Tibial artery (tissue), 4 donors: Measurements from ENCODE around the gene ADAMTS7.
"Not testable (repeated sequence)": the region's sequence is repeated elsewhere in the genome, so short reads cannot be mapped to it uniquely, and the experiment has no call there.

ENCODE experiments used
- DNase-seq, 2 donors: peaks; one replicate each; pipeline ENCODE4 v3.0.0-alpha.2; 2019
- H3K27ac ChIP-seq, 2 donors: fragments of 200-600 bp; sonication (generic) in 1 of 2; 1 replicate in 1 of 2; 2 replicates in 1 of 2; pipeline ENCODE4 v1.5.1; 2018 to 2019; ENCODE audit warnings: mild to moderate bottlenecking in 1 of 2
- H3K27me3 ChIP-seq, 2 donors: fragments of 200-600 bp; sonication (generic) in 1 of 2; one replicate each; pipeline versions ENCODE4 v1.5.1 to v1.6.0; 2016 to 2019
- H3K36me3 ChIP-seq, 3 donors: fragments of 200-600 bp; sonication (generic) in 2 of 3; one replicate each; pipeline ENCODE4 v1.5.1; 2016 to 2019; ENCODE audit warnings: mild to moderate bottlenecking in 2 of 3
- H3K4me1 ChIP-seq, 4 donors: fragments of 200-600 bp; sonication (generic) in 2 of 4; 1 replicate in 3 of 4; 2 replicates in 1 of 4; pipeline ENCODE4 v1.5.1; 2016 to 2019
- H3K4me3 ChIP-seq, 2 donors: fragments of 200-600 bp; sonication (generic) in 1 of 2; 1 replicate in 1 of 2; 2 replicates in 1 of 2; pipeline ENCODE4 v1.5.1; 2018 to 2019; ENCODE audit warnings: mild to moderate bottlenecking in 2 of 2
- H3K9me3 ChIP-seq, 3 donors: fragments of 200-600 bp; sonication (generic) in 1 of 3; one replicate each; pipeline ENCODE4 v1.5.1; 2016 to 2019
- intact Hi-C: fragments of 100-400 bp; cut with DNase I; formaldehyde crosslinking; loops from one replicate; pipeline ENCODE4 v1.15.0; 2023; ENCODE audit warnings: low total_unique reads
- TF ChIP-seq, protein P1 (sequence below), 2 experiments: fragments of 200-600 bp in 1 of 2; fragments of 450-650 bp in 1 of 2; IDR thresholded peaks; one replicate each; pipeline ENCODE4 v1.5.1; 2017 to 2019; ENCODE audit warnings: antibody characterized with exemption in 2 of 2, mild to moderate bottlenecking in 1 of 2, moderate library complexity in 1 of 2

The ADAMTS7 gene

DNA sequence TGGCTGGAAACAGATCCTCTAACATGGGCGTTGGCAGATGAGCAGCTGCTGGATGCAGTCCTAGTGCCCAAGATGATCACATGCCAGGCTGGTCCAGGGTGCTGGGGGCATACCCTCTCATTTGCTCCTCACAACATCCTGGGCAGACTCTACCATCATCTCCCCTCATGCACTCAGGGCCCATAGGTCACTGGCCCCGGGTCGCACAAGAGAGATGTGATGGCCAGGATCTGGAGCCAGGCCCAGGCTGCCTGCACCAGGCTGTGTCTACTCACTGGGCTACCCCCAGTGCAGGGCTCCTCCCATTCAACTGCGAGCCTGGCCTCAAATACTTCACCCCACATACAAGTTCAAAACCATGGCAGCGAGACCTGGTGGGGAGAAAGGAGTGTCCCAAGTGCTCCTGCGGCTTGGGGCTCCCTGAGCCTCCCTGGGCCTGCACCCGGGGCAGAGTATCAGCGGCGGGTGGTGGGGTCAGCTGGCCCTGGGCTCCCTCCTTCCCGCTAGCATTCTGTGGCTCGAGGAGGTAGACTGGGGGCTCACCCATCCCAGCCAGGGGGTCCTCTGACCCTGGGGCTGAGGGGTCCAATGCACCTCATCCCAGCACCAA lies 32.0 kb downstream of the ADAMTS7 start:
- H3K36me3 ChIP-seq, H3K4me3 ChIP-seq, H3K27ac ChIP-seq, intact Hi-C loops, H3K4me1 ChIP-seq, H3K9me3 ChIP-seq, H3K27me3 ChIP-seq, DNase-seq: not testable (repeated sequence)

DNA sequence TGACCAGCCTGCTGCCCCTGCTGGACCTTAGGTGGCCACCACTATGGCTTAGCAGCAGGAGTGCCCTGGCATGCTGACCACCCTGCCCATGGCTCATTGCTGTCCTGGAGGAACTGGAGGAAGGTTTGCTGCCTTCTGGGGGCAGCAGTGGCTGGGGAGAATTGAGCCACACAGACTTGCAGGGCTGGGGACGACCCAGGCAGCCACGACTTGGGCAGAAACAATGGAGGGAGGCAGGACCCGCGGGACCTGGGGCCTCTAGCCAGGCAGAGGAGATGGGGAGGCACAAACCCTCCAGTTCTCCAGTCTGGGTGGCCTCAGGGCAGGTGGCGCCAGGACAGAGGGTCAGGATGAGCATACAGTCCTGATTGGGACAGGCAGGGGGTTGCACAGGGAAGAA lies 32.8 kb downstream of the ADAMTS7 start:
- no peak for DNase-seq
- TF ChIP-seq, protein P1, sequence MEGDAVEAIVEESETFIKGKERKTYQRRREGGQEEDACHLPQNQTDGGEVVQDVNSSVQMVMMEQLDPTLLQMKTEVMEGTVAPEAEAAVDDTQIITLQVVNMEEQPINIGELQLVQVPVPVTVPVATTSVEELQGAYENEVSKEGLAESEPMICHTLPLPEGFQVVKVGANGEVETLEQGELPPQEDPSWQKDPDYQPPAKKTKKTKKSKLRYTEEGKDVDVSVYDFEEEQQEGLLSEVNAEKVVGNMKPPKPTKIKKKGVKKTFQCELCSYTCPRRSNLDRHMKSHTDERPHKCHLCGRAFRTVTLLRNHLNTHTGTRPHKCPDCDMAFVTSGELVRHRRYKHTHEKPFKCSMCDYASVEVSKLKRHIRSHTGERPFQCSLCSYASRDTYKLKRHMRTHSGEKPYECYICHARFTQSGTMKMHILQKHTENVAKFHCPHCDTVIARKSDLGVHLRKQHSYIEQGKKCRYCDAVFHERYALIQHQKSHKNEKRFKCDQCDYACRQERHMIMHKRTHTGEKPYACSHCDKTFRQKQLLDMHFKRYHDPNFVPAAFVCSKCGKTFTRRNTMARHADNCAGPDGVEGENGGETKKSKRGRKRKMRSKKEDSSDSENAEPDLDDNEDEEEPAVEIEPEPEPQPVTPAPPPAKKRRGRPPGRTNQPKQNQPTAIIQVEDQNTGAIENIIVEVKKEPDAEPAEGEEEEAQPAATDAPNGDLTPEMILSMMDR (IDR thresholded peaks at IDR 0.05), result no peak
- no peaks in the 10 kb centered on the region for H3K4me1 ChIP-seq
- no peaks in the 10 kb centered on the region for H3K27me3 ChIP-seq
- H3K9me3 ChIP-seq, result no peaks in the 10 kb centered on the region
- H3K27ac ChIP-seq, result no peak overlapping the region
- no peaks in the 10 kb centered on the region for H3K36me3 ChIP-seq
- H3K4me3 ChIP-seq, result no peak overlapping the region
- intact Hi-C loops, result no loop called here

DNA sequence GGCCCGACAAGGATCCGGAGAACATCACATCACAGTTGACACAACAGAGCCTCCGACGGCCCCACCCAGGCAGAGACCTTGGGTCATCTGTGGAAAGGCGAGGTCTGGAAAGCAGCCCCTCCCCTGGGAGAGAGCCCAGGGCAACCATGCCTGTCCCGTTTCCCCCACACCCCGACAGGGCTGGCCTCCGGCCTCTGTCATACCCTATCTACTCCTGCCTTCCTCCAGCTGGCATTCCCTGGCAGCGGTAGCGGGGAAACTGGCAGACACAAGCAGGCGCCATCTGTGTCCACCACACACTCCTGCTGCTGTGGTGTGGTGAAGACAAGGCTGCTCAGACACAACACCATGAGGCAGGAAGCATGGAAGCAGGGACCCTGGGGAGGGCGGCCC lies 33.3 kb downstream of the ADAMTS7 start:
- H3K4me3 ChIP-seq, H3K27me3 ChIP-seq, H3K27ac ChIP-seq, intact Hi-C loops, H3K9me3 ChIP-seq, H3K36me3 ChIP-seq, H3K4me1 ChIP-seq, DNase-seq: not testable (repeated sequence)

DNA sequence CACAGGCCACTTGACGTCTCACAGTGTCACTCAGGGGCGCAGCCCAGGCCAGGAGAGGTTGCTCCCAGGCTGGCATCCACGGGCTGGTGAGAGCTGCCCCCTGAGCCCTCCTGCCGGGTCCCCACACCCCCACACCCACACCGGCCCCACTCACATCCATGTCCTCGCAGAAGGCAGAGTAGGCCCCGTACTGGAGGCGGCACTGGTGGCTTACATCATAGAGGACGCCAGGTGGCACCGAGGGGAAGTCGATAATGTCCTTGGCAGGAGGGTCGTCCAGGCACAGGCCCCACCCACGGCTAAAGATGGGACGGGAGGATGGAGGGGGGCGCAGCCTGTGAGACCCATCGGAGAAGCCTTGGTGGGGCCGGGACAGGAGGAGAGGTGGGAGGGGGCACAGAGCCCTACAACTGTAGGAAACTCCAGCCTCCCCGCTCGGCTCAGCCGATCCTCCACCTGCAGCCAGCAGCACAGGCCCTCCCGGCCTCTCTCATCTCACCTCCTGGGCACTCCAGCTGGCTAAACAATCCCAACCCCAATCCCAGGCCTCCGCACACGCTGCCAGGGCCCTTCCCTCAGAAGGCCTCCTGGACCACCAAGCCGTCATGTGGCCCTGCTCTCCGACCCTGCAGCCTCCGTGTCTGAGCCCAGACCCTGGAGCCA lies 33.8 kb downstream of the ADAMTS7 start:
- H3K27ac ChIP-seq, H3K36me3 ChIP-seq, H3K4me1 ChIP-seq, H3K27me3 ChIP-seq, H3K4me3 ChIP-seq, H3K9me3 ChIP-seq, intact Hi-C loops, DNase-seq: not testable (repeated sequence)

DNA sequence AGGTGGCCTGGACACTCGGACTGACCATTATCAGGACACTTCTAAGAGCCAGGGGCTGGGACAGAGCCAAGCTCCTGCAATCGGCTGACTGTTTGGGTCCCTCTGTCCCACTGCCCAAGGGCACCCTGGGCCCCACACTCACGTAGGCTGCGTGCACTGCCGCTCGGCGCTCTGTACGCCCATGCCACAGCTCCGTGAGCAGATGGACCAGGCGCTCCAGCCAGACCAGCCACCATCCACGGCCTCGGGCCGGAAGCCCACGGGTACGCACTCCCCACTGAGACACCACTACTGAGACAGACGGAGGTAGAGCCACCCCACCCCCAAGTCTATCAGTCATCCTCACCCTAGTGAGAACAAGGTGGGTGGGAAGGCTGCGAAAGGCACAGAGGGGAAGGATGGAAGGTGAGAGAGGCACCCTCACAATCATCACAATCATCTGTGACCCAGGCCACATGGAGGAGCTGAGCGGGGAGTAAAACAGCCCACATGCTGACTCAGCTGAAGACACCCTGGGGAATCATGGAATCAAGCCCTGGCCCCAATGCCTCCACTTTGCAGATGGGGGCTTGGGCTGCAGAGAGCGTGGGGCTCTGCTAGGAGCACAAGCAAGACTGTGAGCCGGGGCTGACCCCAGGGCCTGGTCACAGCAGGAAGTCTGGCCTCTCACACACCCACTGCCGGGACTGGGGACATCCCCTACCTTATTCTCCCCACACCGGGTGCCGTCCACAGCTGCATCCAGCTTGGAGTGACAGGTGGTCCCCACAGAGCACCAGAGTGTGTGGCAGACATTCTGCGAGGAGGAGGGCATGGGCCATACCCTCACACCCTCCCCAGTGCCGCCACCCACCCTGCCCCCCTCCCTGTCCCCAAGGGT lies 35.0 kb downstream of the ADAMTS7 start:
- intact Hi-C loops, DNase-seq: not testable (repeated sequence)

DNA sequence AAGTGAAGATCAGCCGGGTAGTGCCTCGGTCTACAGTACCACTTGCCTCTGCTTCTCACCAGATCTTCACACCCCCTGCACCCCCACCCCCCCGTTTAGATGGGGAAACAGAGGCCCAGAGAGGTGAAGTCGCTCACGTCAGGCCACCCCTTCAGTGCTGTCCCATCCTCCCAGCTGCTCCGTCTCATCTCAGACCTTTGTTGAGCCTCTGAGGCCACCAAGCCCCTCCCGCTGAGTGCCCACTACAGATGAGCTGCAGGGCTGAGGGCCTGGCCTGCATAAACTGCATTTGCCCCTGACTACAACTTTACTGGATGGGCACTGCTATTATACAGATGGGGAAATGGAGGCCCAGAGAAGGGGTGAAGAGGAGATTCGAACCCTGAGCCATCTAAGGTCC lies 35.8 kb downstream of the ADAMTS7 start:
- Histone ChIP-seq H3K27me3 (no peaks in the 10 kb centered on the region), H3K4me1 (no peaks in the 10 kb centered on the region), H3K9me3 (no peaks in the 10 kb centered on the region), H3K27ac (no peak overlapping the region), H3K36me3 (no peaks in the 10 kb centered on the region), H3K4me3 (no peak overlapping the region)
- DNase-seq, result no peak
- intact Hi-C loops, result no loop called here
- TF ChIP-seq, protein P1 (IDR thresholded peaks at IDR 0.05), result no peak

More for the DNA sequence above, 35.0 kb downstream of the ADAMTS7 start:
- not testable (repeated sequence) for H3K4me1 ChIP-seq, H3K27me3 ChIP-seq, H3K4me3 ChIP-seq, H3K27ac ChIP-seq, H3K9me3 ChIP-seq, H3K36me3 ChIP-seq

DNA sequence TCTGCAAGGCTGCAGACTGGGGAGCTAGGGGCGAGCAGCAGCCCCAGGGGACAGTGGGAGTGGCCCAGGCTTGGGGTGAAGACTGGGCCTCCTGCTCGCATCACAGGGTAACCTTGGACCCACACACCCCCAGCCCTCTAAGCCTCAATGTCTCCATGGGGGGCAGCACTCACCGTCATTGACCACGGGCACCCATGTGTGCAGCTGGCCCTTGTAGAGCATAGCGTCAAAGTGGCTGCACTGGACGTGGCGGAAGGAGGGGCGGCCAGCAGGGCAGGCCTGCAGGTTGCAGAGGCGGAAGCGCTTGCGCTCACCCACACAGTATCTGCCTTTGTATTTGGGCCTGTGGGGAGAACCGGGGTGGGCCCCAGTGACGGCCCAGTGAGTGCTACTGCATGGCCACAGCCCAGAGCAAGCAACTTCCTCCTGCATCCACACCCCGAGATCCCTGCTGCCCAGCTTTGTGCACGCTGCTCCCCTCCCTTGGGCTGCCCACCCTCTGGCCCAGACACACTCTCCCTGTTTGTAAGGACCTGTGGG lies 36.7 kb downstream of the ADAMTS7 start:
- H3K27ac ChIP-seq, intact Hi-C loops, DNase-seq: not testable (repeated sequence)

DNA sequence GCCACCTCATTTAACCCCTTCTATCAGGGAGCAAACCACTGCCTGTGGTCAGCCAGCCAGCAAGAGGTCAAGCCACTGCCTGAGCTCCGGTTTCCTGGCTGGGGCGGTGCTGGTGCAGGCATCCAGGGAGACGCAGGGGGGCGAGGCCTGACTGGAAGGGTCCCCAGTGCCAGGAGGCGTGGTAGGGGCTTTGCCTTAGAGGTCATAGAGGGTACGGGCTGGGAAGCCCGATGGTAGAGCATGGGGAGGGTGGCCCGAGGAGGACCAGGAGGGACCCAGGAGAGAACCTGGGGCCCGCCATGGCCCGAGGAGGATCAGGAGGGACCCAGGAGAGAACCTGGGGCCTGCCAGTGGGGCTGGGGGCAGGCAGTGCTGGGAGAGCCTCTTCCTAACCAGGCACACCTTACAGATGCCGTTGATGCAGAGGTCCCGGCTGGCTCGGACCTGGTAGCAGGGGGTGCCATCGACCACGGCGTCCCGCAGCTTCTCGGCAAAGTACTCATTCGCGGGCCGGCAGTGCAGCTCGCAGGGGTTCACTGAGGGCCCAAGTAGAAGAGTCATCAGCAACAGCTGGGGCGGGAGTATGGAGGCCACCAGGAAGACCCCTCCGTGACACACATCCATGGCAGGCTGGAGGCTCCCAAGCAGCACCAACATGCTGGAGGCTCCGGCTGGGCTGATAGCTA lies 37.4 kb downstream of the ADAMTS7 start:
- intact Hi-C loops, H3K4me1 ChIP-seq, H3K9me3 ChIP-seq: not testable (repeated sequence)

More for the DNA sequence above, 36.7 kb downstream of the ADAMTS7 start:
- not testable (repeated sequence) for H3K36me3 ChIP-seq, H3K4me3 ChIP-seq, H3K27me3 ChIP-seq, H3K4me1 ChIP-seq, H3K9me3 ChIP-seq

More for the DNA sequence above, 37.4 kb downstream of the ADAMTS7 start:
- H3K36me3 ChIP-seq, H3K27me3 ChIP-seq, H3K27ac ChIP-seq, H3K4me3 ChIP-seq: not testable (repeated sequence)
- peak in 1 of 2 donors; percentile 62 for DNase-seq
